SK-N-SH (cell line): Measurements from ENCODE around the gene SLC27A2. TPM values are rescaled to one million over a fixed set of nuclear protein-coding genes. Genes with fewer than 3 reads are reported as not detected.

Source experiments
- CTCF ChIA-PET: fragments of 300-600, 350-600 bp; formaldehyde crosslinking; extraction: SDS; loops from one replicate; lab custom pipeline; 2021; lab: Yijun Ruan, JAX
- POLR2A ChIA-PET: fragments of 350-600 bp; sonication (Branson Sonifier 250); formaldehyde crosslinking; extraction: SDS; loops from one replicate; lab custom pipeline; 2020; ENCODE audit warnings: antibody characterized with exemption, inconsistent platforms; lab: Yijun Ruan, JAX
- DNase-seq: peaks from one replicate; pipeline ENCODE4 v3.0.0; 2012
- H2AFZ ChIP-seq: fragments of 200-600 bp; sonication (generic); 2 replicates; pipeline ENCODE4 v1.8.1; 2016; ENCODE audit warnings: antibody characterized with exemption, mild to moderate bottlenecking, low read depth
- H3F3A ChIP-seq: fragments of 200-600 bp; sonication (generic); replicated peaks from 2 replicates; pipeline ENCODE3; 2016; ENCODE audit warnings: antibody characterized with exemption, mild to moderate bottlenecking; ENCODE audit not compliant: insufficient read depth
- H3K27ac ChIP-seq, 2 experiments: fragments of 200-500 bp in 1 of 2; fragments of 200-600 bp in 1 of 2; sonication (Bioruptor generic) in 1 of 2; sonication (generic), shearing (Covaris generic) in 1 of 2; 2 replicates each; pipeline versions ENCODE4 v1.5.1 to v1.6.1; 2014 to 2016; ENCODE audit warnings: low read depth in 2 of 2, inconsistent platforms in 1 of 2, low read length in 1 of 2, mild to moderate bottlenecking in 1 of 2, mixed read lengths in 1 of 2
- H3K27me3 ChIP-seq: fragments of 200-600 bp; sonication (generic), shearing (Covaris generic); 2 replicates; pipeline ENCODE4 v1.6.1; 2016; ENCODE audit warnings: mixed run types; ENCODE audit not compliant: insufficient read depth
- H3K36me3 ChIP-seq, 2 experiments: fragments of 200-500 bp in 1 of 2; fragments of 200-600 bp in 1 of 2; sonication (Bioruptor generic) in 1 of 2; sonication (generic) in 1 of 2; replicated peaks in 1 of 2; 2 replicates each; pipeline versions ENCODE3 to v1.5.1; 2014 to 2016; ENCODE audit warnings: low read length in 1 of 2, mild to moderate bottlenecking in 1 of 2; ENCODE audit not compliant: insufficient read depth in 2 of 2, control insufficient read depth in 1 of 2
- H3K4me1 ChIP-seq, 2 experiments: fragments of 200-500 bp in 1 of 2; fragments of 200-600 bp in 1 of 2; sonication (Bioruptor generic) in 1 of 2; sonication (generic), shearing (Covaris generic) in 1 of 2; 2 replicates each; pipeline versions ENCODE4 v1.5.1 to v1.6.1; 2014 to 2016; ENCODE audit warnings: low read depth in 1 of 2, low read length in 1 of 2, mixed run types in 1 of 2; ENCODE audit not compliant: insufficient read depth in 2 of 2, control insufficient read depth in 1 of 2
- H3K4me2 ChIP-seq: fragments of 200-600 bp; sonication (generic), shearing (Covaris generic); 2 replicates; pipeline ENCODE4 v1.6.1; 2017; ENCODE audit warnings: mixed run types
- H3K4me3 ChIP-seq, 2 experiments: fragments of 200-500 bp in 1 of 2; fragments of 200-600 bp in 1 of 2; sonication (Bioruptor generic) in 1 of 2; sonication (generic), shearing (Covaris generic) in 1 of 2; 2 replicates each; pipeline versions ENCODE4 v1.5.1 to v1.8.1; 2014 to 2016; ENCODE audit warnings: low read depth in 2 of 2, inconsistent platforms in 1 of 2, low read length in 1 of 2, mild to moderate bottlenecking in 1 of 2, mixed read lengths in 1 of 2, moderate library complexity in 1 of 2
- H3K79me2 ChIP-seq: fragments of 200-600 bp; sonication (generic); 2 replicates; pipeline ENCODE4 v1.8.1; 2017; ENCODE audit warnings: mild to moderate bottlenecking; ENCODE audit not compliant: insufficient read depth
- H3K9ac ChIP-seq: fragments of 200-600 bp; sonication (generic); 2 replicates; pipeline ENCODE4 v1.6.1; 2017; ENCODE audit warnings: mixed run types
- H3K9me2 ChIP-seq: fragments of 200-600 bp; sonication (generic); 2 replicates; pipeline ENCODE4 v1.6.1; 2017; ENCODE audit warnings: mixed run types
- H3K9me3 ChIP-seq: fragments of 200-600 bp; sonication (generic); 2 replicates; pipeline ENCODE4 v1.6.1; 2017; ENCODE audit warnings: mixed run types, mild to moderate bottlenecking, moderate library complexity
- H4K20me1 ChIP-seq: fragments of 200-600 bp; sonication (generic); 2 replicates; pipeline ENCODE4 v1.6.1; 2017; ENCODE audit warnings: mild to moderate bottlenecking, mixed run types; ENCODE audit not compliant: insufficient read depth
- EZH2phosphoT487 ChIP-seq: fragments of 200-600 bp; sonication (generic); IDR thresholded peaks from 2 replicates; pipeline ENCODE4 v1.6.1; 2017; ENCODE audit warnings: low read depth, mixed run types, mild to moderate bottlenecking, antibody characterized with exemption, moderate library complexity, borderline replicate concordance
- FOSL2 ChIP-seq: IDR thresholded peaks from 2 replicates; pipeline ENCODE4 v1.4.0; 2012; ENCODE audit warnings: low read depth, mild to moderate bottlenecking, moderate library complexity, borderline replicate concordance
- FOXJ3 ChIP-seq: sonication (generic); formaldehyde crosslinking; IDR thresholded peaks from 2 replicates; pipeline ENCODE4 v1.5.1; 2020; ENCODE audit warnings: mild to moderate bottlenecking, missing genetic modification reagents
- GABPA ChIP-seq: IDR thresholded peaks from 2 replicates; pipeline ENCODE4 v1.4.0; 2012; ENCODE audit warnings: low read depth, mild to moderate bottlenecking
- JUND ChIP-seq: IDR thresholded peaks from 2 replicates; pipeline ENCODE4 v1.4.0; 2012
- NFIC ChIP-seq: IDR thresholded peaks from 2 replicates; pipeline ENCODE4 v1.4.0; 2012; ENCODE audit warnings: borderline replicate concordance
- RCOR1 ChIP-seq: fragments of 150-350 bp; IDR thresholded peaks from 2 replicates; pipeline ENCODE4 v1.6.1; 2017; ENCODE audit warnings: antibody characterized with exemption, low read length
- RXRA ChIP-seq: IDR thresholded peaks from 2 replicates; pipeline ENCODE4 v1.4.0; 2012; ENCODE audit warnings: low read depth, mild to moderate bottlenecking, borderline replicate concordance
- SIN3A ChIP-seq: IDR thresholded peaks from 2 replicates; pipeline ENCODE4 v1.6.1; 2012; ENCODE audit warnings: low read depth, mild to moderate bottlenecking, low read length, moderate library complexity, borderline replicate concordance
- SMC3 ChIP-seq: IDR thresholded peaks from 2 replicates; pipeline ENCODE4 v1.6.1; 2012; ENCODE audit warnings: low read depth, low read length, improper control_type of control experiment
- TAF1 ChIP-seq: IDR thresholded peaks from 2 replicates; pipeline ENCODE4 v1.6.1; 2012; ENCODE audit warnings: low read depth, mild to moderate bottlenecking, low read length, moderate library complexity, borderline replicate concordance
- YY1 ChIP-seq: IDR thresholded peaks from 2 replicates; pipeline ENCODE4 v1.4.0; 2012; ENCODE audit warnings: low read depth, mild to moderate bottlenecking
- WGBS: methylation state at CpG from one replicate; pipeline ENCODE4 v1.1.6; 2017; ENCODE audit warnings: low lambda C conversion rate; 5-methylcytosine and 5-hydroxymethylcytosine counted together
- polyA plus RNA-seq, 3 experiments: library from polyadenylated mRNA; depleted of rRNA; stranded (reverse); fragments of >200 nt; gene quantifications; 2 replicates each; pipeline ENCODE4 v1.2.3, GENCODE V29; 2012
- TF ChIP-seq, protein P1 (sequence below): fragments of 150-350 bp; IDR thresholded peaks from 2 replicates; pipeline ENCODE4 v1.6.1; 2016; ENCODE audit warnings: mild to moderate bottlenecking, low read depth, low read length
- TF ChIP-seq, protein P2 (sequence below): fragments of 150-350 bp; IDR thresholded peaks from 2 replicates; pipeline ENCODE4 v1.6.1; 2017; ENCODE audit warnings: antibody characterized with exemption, low read length, low read depth, borderline replicate concordance
- TF ChIP-seq, protein P3 (sequence below): IDR thresholded peaks from 2 replicates; pipeline ENCODE4; 2012
- TF ChIP-seq, protein P4 (sequence below): IDR thresholded peaks from 2 replicates; pipeline ENCODE4 v1.4.0; 2012; ENCODE audit warnings: low read depth

Gene SLC27A2
- polyA plus RNA-seq, 1 of the 3 experiments (the other 2 are of a cell fraction), result 0.49 TPM

DNA sequence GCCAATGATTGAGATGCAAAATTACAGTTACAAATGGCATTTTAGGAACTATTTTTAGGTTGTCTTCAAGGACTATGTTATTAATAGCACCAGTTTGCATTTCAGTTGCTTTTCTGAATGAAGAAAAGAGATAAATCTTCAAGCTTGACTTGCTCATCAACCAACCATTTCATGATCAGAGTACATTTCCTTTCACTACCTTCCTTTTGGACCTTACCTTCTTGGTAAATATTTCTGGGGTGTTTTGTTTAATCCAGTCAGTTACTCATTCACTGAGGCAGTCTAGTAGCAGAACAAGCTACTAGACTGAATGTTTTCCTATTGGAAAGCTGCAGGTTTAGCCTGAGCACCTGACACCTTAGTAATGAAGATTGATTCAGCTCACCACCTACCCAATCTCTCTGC, 8.2 kb downstream of the SLC27A2 start (continued):
- TF ChIP-seq, protein P1, sequence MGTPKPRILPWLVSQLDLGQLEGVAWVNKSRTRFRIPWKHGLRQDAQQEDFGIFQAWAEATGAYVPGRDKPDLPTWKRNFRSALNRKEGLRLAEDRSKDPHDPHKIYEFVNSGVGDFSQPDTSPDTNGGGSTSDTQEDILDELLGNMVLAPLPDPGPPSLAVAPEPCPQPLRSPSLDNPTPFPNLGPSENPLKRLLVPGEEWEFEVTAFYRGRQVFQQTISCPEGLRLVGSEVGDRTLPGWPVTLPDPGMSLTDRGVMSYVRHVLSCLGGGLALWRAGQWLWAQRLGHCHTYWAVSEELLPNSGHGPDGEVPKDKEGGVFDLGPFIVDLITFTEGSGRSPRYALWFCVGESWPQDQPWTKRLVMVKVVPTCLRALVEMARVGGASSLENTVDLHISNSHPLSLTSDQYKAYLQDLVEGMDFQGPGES, result no peak
- TF ChIP-seq FOSL2 (no peak), TAF1 (no peak), SIN3A (no peak), JUND (no peak), NFIC (no peak), RXRA (no peak)
- TF ChIP-seq, protein P2, sequence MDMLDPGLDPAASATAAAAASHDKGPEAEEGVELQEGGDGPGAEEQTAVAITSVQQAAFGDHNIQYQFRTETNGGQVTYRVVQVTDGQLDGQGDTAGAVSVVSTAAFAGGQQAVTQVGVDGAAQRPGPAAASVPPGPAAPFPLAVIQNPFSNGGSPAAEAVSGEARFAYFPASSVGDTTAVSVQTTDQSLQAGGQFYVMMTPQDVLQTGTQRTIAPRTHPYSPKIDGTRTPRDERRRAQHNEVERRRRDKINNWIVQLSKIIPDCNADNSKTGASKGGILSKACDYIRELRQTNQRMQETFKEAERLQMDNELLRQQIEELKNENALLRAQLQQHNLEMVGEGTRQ, result no peak

DNA sequence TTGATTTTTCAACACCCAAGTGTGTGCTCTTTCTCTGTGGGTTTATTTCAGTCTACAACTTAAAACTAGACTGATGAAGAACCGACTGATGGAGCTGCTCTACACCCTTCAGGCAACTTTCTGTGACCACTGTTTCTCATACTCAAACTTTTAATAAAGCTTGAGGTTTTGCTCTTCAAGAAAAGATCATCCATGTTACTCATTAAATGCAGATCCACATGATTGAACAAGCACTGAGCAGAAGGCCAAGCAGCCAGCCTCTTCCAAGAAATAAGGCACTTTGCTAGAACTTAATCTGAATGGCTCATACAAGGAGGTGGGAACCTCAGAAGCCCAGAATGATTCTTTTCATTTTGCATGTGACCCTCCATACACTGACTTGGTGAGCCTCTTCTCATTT, 8.7 kb downstream of the SLC27A2 start:
- Histone ChIP-seq H3K9me3 (no peaks in the 10 kb centered on the region), H3F3A (no peaks in the 10 kb centered on the region), H3K36me3 (no peaks in the 10 kb centered on the region), H3K27ac (no peak overlapping the region), H3K79me2 (no peaks in the 10 kb centered on the region), H3K9me2 (no peaks in the 10 kb centered on the region), H3K4me1 (no peaks in the 10 kb centered on the region), H3K4me2 (no peak overlapping the region), H4K20me1 (no peaks in the 10 kb centered on the region), H2AFZ (no peak overlapping the region), H3K9ac (no peak overlapping the region), H3K4me3 (no peak overlapping the region), H3K27me3 (no peaks in the 10 kb centered on the region)
- no peak for DNase-seq
- POLR2A ChIA-PET, result no interaction called here
- 10% methylated on average over 1 of the region's 1 CpG for WGBS
- CTCF ChIA-PET, result no interaction called here
- TF ChIP-seq RCOR1, result no peak
- no peak for TF ChIP-seq TAF1
- TF ChIP-seq EZH2phosphoT487, result no peak
- TF ChIP-seq YY1, result no peak
- no peak for TF ChIP-seq SMC3
- TF ChIP-seq JUND, result no peak
- TF ChIP-seq GABPA, result no peak
- no peak for TF ChIP-seq FOSL2
- TF ChIP-seq, protein P3, sequence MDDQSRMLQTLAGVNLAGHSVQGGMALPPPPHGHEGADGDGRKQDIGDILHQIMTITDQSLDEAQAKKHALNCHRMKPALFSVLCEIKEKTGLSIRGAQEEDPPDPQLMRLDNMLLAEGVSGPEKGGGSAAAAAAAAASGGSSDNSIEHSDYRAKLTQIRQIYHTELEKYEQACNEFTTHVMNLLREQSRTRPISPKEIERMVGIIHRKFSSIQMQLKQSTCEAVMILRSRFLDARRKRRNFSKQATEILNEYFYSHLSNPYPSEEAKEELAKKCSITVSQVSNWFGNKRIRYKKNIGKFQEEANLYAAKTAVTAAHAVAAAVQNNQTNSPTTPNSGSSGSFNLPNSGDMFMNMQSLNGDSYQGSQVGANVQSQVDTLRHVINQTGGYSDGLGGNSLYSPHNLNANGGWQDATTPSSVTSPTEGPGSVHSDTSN, result no peak
- no peak for TF ChIP-seq FOXJ3 (CRISPR knock-in tag)
- TF ChIP-seq, protein P4, sequence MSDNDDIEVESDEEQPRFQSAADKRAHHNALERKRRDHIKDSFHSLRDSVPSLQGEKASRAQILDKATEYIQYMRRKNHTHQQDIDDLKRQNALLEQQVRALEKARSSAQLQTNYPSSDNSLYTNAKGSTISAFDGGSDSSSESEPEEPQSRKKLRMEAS, result no peak
